H9 (cell line): Measurements from ENCODE around the gene STT3B. TPM values are rescaled to one million over a fixed set of nuclear protein-coding genes. Genes with fewer than 3 reads are reported as not detected.

Source experiments
- DNase-seq: peaks from one replicate; pipeline ENCODE4 v3.0.0-alpha.2; 2017
- H2AFZ ChIP-seq: one replicate; pipeline ENCODE4 v1.6.1; 2013; ENCODE audit warnings: mild to moderate bottlenecking, low read length, control low read depth, moderate library complexity
- H2AK5ac ChIP-seq: 2 replicates; pipeline ENCODE4 v1.6.1; 2013; ENCODE audit warnings: low read length, control low read depth, mixed read lengths; ENCODE audit not compliant: insufficient read length
- H2BK120ac ChIP-seq: one replicate; pipeline ENCODE4 v1.6.1; 2013; ENCODE audit warnings: low read depth, mild to moderate bottlenecking, low read length, control low read depth, inconsistent platforms; ENCODE audit not compliant: poor library complexity, severe bottlenecking
- H2BK12ac ChIP-seq: 2 replicates; pipeline ENCODE4 v1.6.1; 2013; ENCODE audit warnings: low read length, control low read depth, mixed read lengths, low read depth; ENCODE audit not compliant: insufficient read length
- H2BK15ac ChIP-seq: 2 replicates; pipeline ENCODE4 v1.6.1; 2013; ENCODE audit warnings: low read depth, low read length, control low read depth
- H2BK20ac ChIP-seq: one replicate; pipeline ENCODE4 v1.6.1; 2013; ENCODE audit warnings: low read depth, mild to moderate bottlenecking, low read length, control low read depth, inconsistent platforms; ENCODE audit not compliant: poor library complexity, severe bottlenecking
- H2BK5ac ChIP-seq: 2 replicates; pipeline ENCODE4 v1.6.1; 2013; ENCODE audit warnings: low read length, control low read depth, mixed read lengths; ENCODE audit not compliant: insufficient read length
- H3K14ac ChIP-seq: 2 replicates; pipeline ENCODE4 v1.6.1; 2013; ENCODE audit warnings: low read length, control low read depth; ENCODE audit not compliant: insufficient read depth
- H3K18ac ChIP-seq: 2 replicates; pipeline ENCODE4 v1.6.1; 2013; ENCODE audit warnings: low read depth, mild to moderate bottlenecking, mixed read lengths, low read length, control low read depth; ENCODE audit not compliant: insufficient read length
- H3K23ac ChIP-seq: 2 replicates; pipeline ENCODE4 v1.6.1; 2013; ENCODE audit warnings: low read length, control low read depth, mixed read lengths, low read depth; ENCODE audit not compliant: insufficient read length
- H3K23me2 ChIP-seq: 2 replicates; pipeline ENCODE4 v1.6.1; 2013; ENCODE audit warnings: low read depth, mild to moderate bottlenecking, mixed read lengths, low read length, control low read depth; ENCODE audit not compliant: insufficient read length, poor library complexity, severe bottlenecking
- H3K27ac ChIP-seq: 2 replicates; pipeline ENCODE4 v1.5.1; 2013; ENCODE audit warnings: low read length, control low read depth, mixed read lengths, low read depth; ENCODE audit not compliant: insufficient read length
- H3K27me3 ChIP-seq: 2 replicates; pipeline ENCODE4 v1.6.1; 2013; ENCODE audit warnings: low read length, control low read depth, inconsistent platforms; ENCODE audit not compliant: insufficient read depth
- H3K4ac ChIP-seq: 2 replicates; pipeline ENCODE4 v1.6.1; 2013; ENCODE audit warnings: low read depth, mild to moderate bottlenecking, control low read depth, inconsistent platforms, low read length, moderate library complexity
- H3K4me1 ChIP-seq: 2 replicates; pipeline ENCODE4 v1.6.1; 2013; ENCODE audit warnings: low read length, control low read depth, inconsistent platforms; ENCODE audit not compliant: insufficient read depth
- H3K4me2 ChIP-seq: 2 replicates; pipeline ENCODE4 v1.6.1; 2013; ENCODE audit warnings: low read length, control low read depth, mixed read lengths; ENCODE audit not compliant: insufficient read length, insufficient read depth
- H3K56ac ChIP-seq: 2 replicates; pipeline ENCODE4 v1.6.1; 2013; ENCODE audit warnings: low read depth, mild to moderate bottlenecking, mixed read lengths, low read length, control low read depth; ENCODE audit not compliant: insufficient read length
- H3K79me1 ChIP-seq: 2 replicates; pipeline ENCODE4 v1.6.1; 2013; ENCODE audit warnings: low read depth, mild to moderate bottlenecking, moderate library complexity, low read length, control low read depth, inconsistent platforms; ENCODE audit not compliant: insufficient read depth, poor library complexity, severe bottlenecking
- H3K79me2 ChIP-seq: 2 replicates; pipeline ENCODE4 v1.6.1; 2013; ENCODE audit warnings: low read length, control low read depth, inconsistent platforms; ENCODE audit not compliant: insufficient read depth
- H3K9ac ChIP-seq: 2 replicates; pipeline ENCODE4 v1.6.1; 2013; ENCODE audit warnings: low read length, control low read depth, mixed read lengths; ENCODE audit not compliant: insufficient read length; ENCODE audit errors: extremely low read depth
- H3K9me3 ChIP-seq: one replicate; pipeline ENCODE4 v1.6.1; 2013; ENCODE audit warnings: low read depth, low read length, inconsistent platforms; ENCODE audit not compliant: control insufficient read depth
- H3T11ph ChIP-seq: one replicate; pipeline ENCODE4 v1.6.1; 2013; ENCODE audit warnings: mild to moderate bottlenecking, low read length, control low read depth, inconsistent platforms
- H4K20me1 ChIP-seq: one replicate; pipeline ENCODE4 v1.6.1; 2013; ENCODE audit not compliant: control insufficient read depth, insufficient read length, insufficient read depth
- H4K5ac ChIP-seq: 2 replicates; pipeline ENCODE4 v1.6.1; 2013; ENCODE audit warnings: low read depth, mild to moderate bottlenecking, mixed read lengths, low read length, control low read depth; ENCODE audit not compliant: insufficient read length
- H4K8ac ChIP-seq: replicated peaks from 2 replicates; pipeline ENCODE4 v1.6.1; 2013; ENCODE audit warnings: low read length, control low read depth, mixed read lengths, low read depth; ENCODE audit not compliant: insufficient read length
- H4K91ac ChIP-seq: 2 replicates; pipeline ENCODE4 v1.6.1; 2013; ENCODE audit warnings: low read depth, mild to moderate bottlenecking, moderate library complexity, mixed read lengths, low read length, control low read depth; ENCODE audit not compliant: insufficient read length
- H3K27ac Mint-ChIP-seq, 3 experiments: 2 replicates in 2 of 3; 3 replicates in 1 of 3; pipeline ENCODE4 v1.8.0; 2020 to 2021; ENCODE audit warnings: mixed read lengths in 3 of 3, mild to moderate bottlenecking in 1 of 3, moderate library complexity in 1 of 3
- H3K27me3 Mint-ChIP-seq: 2 replicates; pipeline ENCODE4 v1.8.0; 2021; ENCODE audit warnings: low read depth, mild to moderate bottlenecking, moderate library complexity, mixed read lengths
- H3K36me3 Mint-ChIP-seq, 3 experiments: 2 replicates in 2 of 3; 3 replicates in 1 of 3; pipeline ENCODE4 v1.8.0; 2020 to 2021; ENCODE audit warnings: low read depth in 3 of 3, mixed read lengths in 3 of 3; ENCODE audit not compliant: insufficient read depth in 1 of 3
- H3K4me1 Mint-ChIP-seq, 2 experiments: 2 replicates each; pipeline ENCODE4 v1.8.0; 2020; ENCODE audit warnings: mixed read lengths in 2 of 2
- H3K4me3 Mint-ChIP-seq, 2 experiments: 2 replicates in 1 of 2; 3 replicates in 1 of 2; pipeline ENCODE4 v1.8.0; 2020 to 2021; ENCODE audit warnings: mild to moderate bottlenecking in 2 of 2, mixed read lengths in 2 of 2, moderate library complexity in 1 of 2
- H3K9me3 Mint-ChIP-seq, 2 experiments: 2 replicates in 1 of 2; 3 replicates in 1 of 2; pipeline ENCODE4 v1.8.0; 2020; ENCODE audit warnings: mild to moderate bottlenecking in 2 of 2, mixed read lengths in 2 of 2, moderate library complexity in 1 of 2
- CTCF ChIP-seq: fragments of 200-600 bp; sonication (generic); conservative IDR thresholded peaks from 3 replicates; pipeline ENCODE4 v1.8.0; 2021; ENCODE audit warnings: antibody characterized with exemption, mild to moderate bottlenecking
- total RNA-seq: library from RNA; stranded (reverse); gene quantifications from 2 replicates; pipeline ENCODE4 v1.2.1, GENCODE V29; 2021

The STT3B gene
- total RNA-seq, 1 experiment from 2014 or later, result 79.9 TPM

DNA sequence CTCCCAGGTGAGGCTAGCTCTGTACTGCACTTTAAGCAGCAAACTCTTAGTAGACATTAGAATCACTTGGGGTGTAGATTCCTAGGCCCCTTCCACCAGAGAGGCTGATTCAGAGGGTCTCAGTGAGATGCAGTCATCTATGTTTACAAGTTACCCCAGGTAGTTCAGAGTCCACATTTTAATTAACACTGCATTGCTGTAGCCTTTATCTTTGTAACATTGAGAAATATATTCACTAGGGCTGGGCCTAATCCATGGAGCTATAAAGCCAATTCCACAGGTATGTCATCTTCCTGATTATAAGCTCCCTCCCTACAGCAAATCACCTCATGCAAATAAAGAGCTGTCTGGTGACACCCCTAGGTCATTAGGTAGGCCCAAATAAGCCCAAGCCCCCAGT lies 39.6 kb upstream of the STT3B start:
- H2BK120ac ChIP-seq, result no peak overlapping the region
- Mint-ChIP-seq H3K27me3 (no peaks in the 10 kb centered on the region), H3K4me3 (no peak overlapping the region), H3K4me1 (no peaks in the 10 kb centered on the region), H3K27ac (no peak overlapping the region), H3K36me3 (peaks cover 0 to 4% (median 2%) of the 10 kb centered on the region in 3 experiments; a peak in 3 of 7 replicates), H3K9me3 (peaks cover 0 to 2% of the 10 kb centered on the region in 2 experiments; a peak in 1 of 5 replicates)
- H4K8ac ChIP-seq, result no peak overlapping the region
- TF ChIP-seq CTCF, result no peak
- no peaks in the 10 kb centered on the region for H3K4me1 ChIP-seq
- no peak overlapping the region for H3K14ac ChIP-seq
- no peak overlapping the region for H3K4me2 ChIP-seq
- H3K9me3 ChIP-seq, result no peaks in the 10 kb centered on the region
- H2BK15ac ChIP-seq, result no peak overlapping the region
- no peak overlapping the region for H3T11ph ChIP-seq
- no peak overlapping the region for H4K5ac ChIP-seq
- no peak overlapping the region for H2AK5ac ChIP-seq
- no peak overlapping the region for H3K9ac ChIP-seq
- H2BK5ac ChIP-seq, result no peak overlapping the region
- H3K79me1 ChIP-seq, result no peaks in the 10 kb centered on the region
- H2BK20ac ChIP-seq, result no peak overlapping the region
- no peak overlapping the region for H4K91ac ChIP-seq
- H3K56ac ChIP-seq, result no peak overlapping the region
- DNase-seq, result no peak
- no peak overlapping the region for H2AFZ ChIP-seq
- H3K23ac ChIP-seq, result no peak overlapping the region
- no peak overlapping the region for H3K4ac ChIP-seq
- no peaks in the 10 kb centered on the region for H3K79me2 ChIP-seq
- no peak overlapping the region for H2BK12ac ChIP-seq
- no peaks in the 10 kb centered on the region for H4K20me1 ChIP-seq
- no peak overlapping the region for H3K18ac ChIP-seq
- H3K27me3 ChIP-seq, result no peaks in the 10 kb centered on the region
- H3K27ac ChIP-seq, result no peak overlapping the region
- H3K23me2 ChIP-seq, result no peaks in the 10 kb centered on the region
